ENCODE data around the gene TMEM252.

TMEM252 gene

DNA sequence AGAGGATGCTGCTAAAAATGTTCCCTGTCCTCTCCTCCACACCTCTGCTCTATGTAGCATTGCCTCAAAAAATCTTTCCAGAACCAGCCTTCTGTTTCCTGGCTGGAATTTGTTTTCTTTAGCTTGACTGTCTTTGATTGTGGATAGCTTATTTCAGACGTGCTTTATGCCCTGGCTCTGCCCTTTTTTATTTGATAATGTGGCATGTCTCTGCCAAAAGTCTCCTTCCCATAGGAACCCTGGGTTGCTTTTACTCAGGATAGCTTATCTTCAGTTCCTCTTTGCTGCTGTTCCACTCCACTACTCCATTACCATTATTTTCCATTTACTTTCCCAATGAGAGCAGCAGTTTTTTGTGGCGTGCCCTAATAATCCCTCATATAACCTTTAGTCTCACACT, 885 bp upstream of the TMEM252 start:
- DNase-seq: no peak

DNA sequence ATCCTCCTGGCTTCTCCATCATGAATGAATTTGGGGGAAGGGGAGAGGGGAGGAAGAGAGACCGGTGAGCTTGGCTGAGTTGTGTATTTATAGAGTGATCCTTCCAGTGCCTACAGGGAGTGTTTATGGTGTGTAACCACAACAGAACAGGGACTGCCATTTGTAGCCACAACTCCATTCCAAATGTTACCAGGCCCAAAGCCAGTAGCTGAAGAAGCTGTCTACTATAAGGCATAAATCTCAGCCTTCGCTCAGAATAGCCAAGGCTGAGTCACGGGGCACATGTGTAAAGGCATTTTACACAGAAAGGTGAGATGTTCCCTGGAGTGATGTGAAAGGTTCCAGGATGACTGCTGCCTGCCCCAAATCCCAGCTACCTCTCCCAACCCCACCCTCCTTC, 2.5 kb downstream of the TMEM252 start:
- no peak for DNase-seq

DNA sequence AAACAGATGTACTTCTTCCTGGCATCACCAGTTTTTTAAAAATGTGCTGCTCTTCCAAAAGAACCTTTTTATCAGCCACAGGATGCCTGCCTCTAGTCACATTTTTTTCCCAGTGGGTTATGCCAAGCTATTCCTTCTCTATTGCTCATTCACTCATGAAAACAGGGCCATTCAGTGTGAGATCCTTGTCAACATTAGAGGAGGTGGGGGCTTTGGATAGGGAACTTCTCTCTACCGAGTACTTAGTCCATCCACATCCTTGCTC, 3.1 kb downstream of the TMEM252 start:
- DNase-seq: peak; percentile 30

DNA sequence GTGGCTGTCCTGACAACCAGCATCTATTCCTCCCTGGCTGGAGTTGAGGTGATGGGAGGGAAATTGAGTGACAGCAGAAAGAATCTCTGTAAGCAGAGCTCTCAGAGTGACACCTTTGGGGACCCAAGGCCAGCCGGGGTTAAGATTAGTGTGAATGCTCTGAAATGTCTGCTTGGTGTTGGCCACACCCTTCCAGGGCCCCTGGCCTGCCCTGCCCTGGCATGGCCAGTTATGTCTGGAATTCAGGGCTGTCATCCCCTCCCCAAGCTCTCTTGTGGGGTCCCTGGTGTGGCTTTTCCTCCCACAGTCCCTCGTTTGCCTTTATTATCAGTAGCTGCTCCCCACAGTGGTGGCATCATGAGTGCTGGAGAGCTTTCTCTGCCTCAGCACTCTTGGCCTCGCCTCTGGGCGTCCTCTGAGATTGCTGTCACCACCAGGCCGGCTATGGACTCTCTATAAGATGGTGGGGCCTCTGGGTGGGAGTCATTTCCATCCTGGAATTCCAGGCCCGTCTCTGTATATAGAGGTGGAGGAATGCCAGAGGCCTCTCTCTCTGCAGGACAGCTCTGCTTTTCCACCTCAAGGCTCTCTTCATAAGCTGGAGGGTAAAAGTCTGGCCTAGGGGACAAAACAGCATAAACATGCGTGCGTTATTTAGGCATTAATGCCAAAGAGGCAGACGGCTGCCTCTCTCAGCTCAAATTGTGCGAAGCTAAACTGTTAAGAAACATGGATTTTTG, 3.6 kb downstream of the TMEM252 start:
- DNase-seq: peak; percentile 32

DNA sequence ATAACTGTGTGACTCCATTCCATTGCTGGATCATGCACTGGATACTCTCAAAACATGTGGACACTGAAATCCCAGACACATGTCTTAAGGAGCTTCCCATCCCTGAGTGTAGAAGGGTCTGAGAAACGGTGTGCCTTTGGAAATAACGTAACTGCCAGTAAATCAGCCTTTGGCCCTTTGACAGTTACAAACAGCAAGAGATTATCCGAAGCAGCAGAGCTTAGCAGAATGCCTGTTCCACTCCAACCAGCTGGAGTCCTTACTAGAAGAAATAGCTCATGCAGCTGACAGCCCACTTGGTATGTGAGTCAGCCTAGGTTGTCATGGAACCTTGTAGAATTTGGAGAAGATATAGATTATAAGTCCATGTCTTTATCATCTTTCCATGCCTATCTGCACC, 7.0 kb downstream of the TMEM252 start:
- peak; percentile 27 for DNase-seq

DNA sequence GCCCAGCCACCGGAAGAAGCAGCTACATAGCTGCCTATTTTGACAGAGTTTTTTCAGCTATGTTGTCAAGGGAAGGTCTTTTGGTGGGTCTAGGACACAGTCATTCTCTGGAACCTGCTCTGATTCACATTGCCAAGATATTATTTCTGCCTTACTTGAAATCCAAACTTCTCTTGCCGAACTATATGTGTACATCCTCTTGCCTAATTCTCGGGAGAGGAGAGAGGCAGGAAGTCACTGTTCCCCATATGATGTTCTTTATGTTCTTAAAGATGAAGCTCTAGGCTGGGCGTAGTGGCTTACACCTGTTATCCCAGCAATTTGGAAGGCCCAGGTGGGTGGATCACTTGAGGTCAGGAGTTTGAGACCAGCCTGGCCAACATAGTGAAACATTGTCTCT, 8.6 kb downstream of the TMEM252 start:
- DNase-seq: no peak

DNA sequence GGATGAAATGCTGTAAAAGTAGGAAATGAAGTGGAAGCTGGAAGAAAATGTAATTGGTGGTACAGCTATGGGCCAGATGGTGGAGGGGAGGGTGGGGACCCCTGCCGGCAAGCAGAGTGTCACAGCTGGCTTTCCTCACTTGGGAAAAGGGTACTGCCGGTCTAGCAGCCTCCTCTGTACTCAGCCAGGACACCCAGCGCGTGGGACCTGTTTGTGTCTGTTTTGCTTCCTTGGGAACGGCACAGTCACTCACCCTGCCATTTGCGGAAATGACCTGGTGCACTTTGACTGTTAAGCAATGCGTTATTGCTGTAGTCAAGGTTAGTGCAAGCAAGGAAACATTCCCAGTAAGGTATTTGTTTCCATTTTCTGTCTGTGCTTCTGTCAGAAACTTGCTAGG, 10.1 kb downstream of the TMEM252 start:
- DNase-seq: peak; percentile 45

DNA sequence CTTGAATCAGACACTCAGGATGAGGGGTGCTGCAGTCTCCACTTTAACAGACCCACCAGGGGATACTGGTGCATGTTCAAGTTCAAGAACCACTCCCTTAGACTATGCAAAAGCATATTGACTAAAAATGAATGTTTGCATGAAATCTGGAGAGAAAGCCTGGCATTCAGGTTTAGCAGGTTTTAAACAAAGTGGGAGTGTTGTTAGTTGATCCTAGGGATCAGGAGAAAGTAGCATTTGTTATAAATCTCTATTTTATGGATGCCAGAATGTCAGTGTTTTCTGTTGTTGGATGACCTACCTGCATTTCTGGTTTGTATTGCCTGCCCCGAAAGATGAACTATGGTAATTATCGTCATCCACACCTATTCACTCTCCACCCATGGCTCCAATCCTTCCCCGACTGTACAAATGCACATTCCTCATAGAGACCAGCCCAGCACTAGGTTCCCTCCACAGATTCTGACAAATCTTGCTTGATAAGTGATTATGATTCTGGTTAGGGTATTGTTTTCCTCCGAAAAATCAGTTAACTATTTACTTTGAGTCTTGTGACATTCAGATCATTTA, 17.2 kb downstream of the TMEM252 start:
- DNase-seq: no peak

DNA sequence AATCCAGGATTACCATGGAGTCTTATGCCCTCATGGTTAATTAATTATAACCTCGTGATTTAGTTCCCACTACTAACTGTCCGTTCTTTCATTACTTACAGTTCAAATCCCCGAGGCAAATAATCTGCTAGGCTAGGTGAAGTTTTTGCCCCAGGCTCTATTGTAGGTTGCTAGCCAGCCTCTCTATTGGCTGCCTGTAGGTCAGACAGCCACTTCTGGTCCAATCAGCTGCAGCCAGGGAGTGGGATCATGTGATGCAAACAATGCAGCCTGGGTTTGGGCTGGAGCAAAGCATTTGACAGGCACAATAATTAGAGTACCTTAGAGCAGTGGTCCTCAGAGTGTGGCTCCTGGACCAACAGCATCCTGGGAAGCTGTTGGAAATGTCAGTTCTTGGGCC, 17.7 kb downstream of the TMEM252 start:
- no peak for DNase-seq

DNA sequence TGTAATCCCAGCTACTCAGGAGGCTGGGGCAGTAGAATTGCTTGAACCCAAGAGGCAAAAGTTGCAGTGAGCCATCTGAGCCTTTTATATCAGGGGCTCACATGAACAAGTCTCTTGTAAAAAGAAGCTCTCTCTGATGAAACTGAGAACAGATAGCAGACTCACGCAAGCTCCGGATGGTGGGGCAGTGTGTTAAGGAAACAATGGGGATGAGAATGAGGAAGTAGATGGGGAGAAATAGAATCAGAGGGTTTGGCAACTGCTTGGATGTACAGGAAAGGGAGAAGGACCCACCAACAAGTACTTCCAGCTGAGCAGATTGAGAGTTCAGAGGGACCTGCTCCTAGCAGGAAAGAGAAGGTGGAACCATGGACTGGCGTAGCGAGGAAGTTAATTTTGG, 18.6 kb downstream of the TMEM252 start:
- no peak for DNase-seq

DNA sequence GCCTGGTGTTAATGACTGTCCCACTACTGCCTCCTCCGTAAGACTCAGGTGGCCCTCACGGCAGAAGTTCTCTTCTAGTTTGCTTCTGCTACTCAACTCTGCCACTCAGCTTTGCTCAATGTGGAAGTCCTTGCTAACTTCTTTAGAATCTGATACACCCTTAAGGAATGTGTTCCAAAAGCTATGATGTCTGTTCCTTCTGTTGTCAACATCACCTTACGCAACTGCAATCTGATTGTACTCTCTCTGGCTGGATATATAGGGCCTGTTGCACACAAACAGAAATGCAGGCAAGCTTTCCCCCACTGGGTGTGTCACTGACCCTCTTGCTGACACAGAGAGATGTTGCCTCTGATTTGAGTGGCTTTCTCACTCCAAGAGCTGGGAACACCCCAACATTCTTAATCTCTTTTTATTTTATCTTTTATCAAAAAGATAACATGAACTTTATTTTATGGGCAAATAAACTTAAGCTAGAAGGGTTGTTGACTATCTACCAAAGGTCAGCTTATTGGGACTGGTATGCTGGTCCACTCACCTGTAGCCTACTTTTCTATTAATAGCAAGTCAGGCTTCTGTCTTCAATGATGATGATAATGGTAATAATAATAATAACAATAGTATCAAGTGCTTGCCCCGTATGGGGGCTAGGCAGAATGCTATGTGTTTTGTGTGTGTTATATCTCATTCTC, 25.2 kb downstream of the TMEM252 start:
- no peak for DNase-seq

DNA sequence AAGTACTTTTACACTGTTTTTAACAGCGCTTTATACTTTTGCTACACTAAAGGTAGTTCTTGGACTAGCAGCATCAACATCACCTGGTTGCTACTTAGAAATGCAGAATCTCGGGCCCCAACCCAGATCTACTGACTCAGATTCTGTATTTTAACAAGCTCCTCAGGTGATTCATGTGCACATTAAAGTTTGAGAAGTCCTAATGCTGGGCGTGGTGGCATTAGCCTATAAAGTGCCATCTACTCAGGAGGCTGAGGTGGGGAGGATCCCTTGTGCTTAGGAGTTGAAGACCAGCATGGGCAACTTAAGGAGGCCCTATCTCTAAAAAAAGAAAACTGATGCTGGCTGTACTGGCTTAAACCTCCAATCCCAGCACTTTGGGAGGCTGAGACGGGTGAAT, 26.7 kb downstream of the TMEM252 start:
- DNase-seq: no peak

DNA sequence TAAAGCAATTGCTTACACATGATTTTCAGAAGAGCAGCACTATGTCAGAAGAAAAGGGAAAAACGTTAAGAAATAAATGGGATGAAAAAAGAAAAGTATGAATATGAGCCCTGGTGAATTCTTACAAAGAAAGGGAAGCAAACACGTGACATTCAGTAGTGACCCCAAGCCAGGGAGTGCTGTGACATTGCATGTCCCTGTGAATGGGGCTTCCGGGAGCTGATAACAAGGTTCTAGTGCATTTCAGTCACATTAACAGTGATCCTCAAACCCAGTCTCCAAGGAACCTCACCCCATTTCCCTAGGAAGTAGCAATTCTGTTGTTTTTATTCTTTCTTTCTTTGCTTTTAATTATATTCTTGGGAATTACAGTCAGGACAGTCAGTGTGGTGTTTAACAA, 27.3 kb downstream of the TMEM252 start:
- no peak for DNase-seq

DNA sequence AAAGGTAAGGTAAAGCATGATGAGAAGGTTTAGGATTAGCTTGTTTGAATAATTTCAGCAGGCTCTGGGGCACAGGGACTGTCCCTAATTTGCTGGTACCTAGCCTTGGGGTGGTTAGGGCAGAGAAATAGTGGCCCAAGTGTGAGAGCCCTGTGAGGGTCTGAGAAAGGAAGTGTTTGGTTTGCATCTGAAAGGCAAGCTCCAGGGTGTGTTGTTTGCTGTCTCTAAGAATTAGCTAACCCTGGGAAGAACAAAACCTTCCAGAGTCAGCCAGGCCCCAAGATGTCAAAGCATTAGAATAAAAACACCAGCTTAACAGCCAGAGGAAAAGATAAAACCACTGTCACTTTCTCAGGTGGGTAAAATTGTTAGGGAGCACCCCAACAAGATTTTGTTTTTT, 31.0 kb downstream of the TMEM252 start:
- no peak for DNase-seq

DNA sequence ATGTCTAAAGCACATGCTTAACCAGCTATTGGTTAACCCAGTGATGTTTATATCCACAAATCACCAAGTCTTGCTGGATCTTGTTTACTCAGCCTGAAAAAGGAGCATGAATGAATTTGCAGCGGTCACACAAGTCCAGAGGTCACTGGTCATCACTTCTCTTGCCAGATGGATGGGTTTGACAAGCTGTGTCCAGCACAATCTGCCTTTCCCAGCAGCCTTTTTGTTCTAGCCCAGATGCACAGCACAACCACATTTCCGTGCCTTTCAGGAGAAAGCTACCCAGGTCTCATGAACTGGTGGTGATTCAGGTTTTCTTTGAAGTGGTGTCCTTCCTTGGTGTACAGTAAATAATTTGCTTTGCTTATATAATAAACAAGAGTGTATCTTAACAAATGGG, 32.1 kb downstream of the TMEM252 start:
- DNase-seq: peak; percentile 75

DNA sequence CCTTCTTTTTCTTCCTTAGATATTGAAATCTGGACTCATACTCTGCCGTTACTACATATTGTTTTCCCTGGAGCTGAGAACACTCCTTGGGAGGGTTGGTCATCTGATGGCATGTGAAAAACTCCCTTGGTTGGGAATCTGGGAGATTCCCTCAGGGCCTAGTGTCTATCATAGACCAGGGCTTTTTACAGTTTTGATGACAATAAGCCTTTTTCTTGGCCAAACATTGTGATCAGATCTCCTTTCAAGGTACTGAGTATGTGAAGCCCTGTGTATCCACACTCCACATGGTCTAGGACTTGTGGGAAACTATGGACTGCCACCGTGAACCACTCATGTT, 32.9 kb downstream of the TMEM252 start:
- DNase-seq: no peak

DNA sequence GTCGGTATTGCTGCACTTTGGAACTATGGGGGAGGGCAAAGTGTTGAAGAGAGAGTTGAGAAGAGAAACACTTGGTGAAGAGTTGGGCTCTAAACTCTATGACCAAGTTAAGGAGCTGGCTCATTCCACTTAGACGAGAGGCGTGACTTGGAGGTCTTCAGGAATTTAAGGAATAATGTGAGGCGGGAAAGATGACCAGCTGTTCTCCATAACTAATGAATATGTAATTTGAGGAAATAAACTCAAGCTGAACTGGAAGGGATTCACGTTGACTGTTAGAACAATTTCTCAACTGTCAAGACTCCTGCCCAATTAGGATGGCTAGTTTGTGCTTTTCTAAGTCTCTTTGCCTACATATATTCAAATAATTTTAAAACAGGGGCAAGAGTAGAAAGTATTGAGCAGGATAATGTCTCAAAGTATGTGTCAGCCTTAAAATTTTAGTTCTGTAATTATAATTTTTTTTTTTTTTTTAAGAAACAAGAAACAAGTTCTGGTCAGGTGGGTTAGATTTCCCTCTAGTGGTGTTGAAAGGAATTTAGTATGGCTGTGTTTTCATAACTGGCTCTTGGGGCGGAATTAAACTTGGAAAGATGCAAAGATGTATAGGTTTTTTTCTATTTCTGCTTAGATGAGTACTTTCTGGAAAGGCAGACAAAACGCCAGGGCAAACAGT, 33.4 kb downstream of the TMEM252 start:
- DNase-seq: peak; percentile 62

DNA sequence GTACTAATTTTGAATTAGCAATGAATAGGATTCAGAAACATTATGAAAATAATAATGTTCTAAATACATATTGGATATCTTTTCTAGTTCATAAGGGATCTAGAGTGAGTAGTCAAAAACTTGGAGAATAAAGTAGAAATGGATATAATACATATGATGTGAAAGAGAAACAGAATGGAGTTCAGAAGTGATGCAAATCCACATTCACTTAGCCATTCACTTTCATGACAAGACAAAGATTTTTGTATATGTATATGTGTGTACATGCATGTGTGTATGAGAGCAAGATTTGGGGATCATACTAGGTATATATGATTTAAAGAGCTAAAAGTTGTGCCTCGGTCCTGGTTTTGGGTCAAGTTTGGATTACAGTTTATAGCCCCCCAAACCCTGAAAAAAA, 34.1 kb downstream of the TMEM252 start:
- DNase-seq: no peak

DNA sequence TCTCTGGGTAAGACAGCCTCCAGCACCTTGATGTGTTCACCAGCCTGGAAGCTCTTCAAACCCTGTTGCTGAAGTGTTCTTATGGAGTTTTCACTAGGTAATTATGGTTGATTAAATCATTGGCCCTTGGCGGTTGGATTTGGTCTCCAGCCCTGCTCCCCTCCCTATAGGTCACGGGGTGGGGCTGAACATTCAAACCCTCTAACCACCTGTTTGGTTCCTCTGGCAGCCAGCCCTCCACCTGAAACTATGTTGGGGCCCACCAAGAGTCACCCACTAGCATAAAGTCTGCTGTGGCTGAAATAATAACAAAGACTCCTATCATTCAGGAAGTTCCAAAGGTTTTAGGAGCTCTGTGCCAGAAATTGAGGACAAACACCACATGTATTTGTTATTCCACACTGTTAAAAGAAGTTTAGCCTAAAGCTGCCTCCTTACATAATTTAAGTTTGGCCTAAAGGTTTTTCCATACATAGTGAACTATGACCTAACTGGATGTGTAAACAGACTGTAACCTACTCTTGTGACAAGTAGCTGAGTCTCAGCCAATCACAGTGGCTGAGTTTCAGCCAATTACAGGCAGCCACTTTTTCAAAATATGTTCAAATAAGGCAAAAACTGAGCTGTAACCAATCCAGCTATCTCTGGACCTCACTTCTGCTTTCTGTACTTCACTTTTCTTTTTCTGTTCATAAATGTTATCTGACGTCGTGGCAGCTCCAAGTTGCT, 34.8 kb downstream of the TMEM252 start:
- no peak for DNase-seq

DNA sequence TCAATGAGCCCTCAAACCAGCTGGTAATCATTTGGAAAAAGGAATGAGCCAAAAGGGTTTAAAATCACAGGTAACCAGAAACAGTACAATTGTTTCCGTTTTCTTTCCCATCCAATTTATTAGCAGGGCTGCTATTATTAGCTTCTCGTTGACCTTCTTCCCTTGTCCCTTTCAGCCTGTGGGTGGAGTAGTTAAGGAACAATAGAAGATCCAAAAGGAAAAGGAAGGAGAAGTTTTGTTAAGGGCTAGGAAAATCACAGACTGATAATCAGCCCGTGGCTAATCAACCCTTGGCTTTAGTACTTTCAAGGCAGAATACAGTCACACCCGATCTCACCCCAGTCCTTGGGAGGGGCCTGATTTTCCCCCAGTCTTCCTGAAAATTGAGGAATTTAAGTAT, 38.4 kb downstream of the TMEM252 start:
- DNase-seq: no peak

DNA sequence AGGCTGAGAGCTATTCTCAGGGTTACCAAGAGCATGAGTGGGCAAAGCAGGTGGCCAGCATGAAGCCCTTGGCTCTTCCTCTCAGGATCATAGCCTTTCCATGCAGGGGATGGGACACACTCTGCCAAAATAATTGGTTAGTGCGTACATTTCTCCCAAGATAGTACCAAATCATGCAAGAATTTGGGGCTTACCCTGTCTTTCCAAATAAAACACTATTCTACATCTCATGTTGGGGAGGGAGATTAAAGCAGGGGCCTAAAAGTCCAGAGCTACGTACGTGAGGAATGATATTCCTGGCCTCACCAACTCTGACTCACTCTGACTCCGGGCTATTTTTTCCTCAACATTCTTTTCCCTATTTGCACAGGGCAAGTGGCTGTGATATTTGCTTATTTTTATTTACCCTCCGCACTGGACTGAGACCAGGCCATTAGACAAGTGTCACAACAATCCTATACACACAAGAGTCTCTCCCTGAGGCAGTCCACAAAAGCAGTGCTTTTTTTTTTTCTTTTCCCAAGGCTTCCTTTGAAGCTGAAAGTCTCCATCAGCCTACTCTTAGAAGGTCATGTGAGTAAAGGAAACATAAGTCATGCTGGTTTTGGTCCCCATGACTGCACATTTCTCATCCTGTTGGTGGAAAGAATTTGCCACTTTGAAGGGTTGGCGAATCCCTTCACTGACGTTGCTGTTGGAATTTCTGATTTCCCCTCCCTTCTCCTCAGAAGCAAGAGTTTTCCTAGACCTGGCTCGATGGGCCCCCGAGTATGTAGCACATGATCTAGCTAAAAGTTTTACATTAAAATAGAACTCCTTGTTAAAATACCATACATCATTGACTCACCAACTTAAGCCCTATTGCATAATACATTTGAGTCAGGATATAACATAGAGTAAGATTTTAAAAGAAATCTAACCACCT, 40.0 kb downstream of the TMEM252 start:
- no peak for DNase-seq

DNA sequence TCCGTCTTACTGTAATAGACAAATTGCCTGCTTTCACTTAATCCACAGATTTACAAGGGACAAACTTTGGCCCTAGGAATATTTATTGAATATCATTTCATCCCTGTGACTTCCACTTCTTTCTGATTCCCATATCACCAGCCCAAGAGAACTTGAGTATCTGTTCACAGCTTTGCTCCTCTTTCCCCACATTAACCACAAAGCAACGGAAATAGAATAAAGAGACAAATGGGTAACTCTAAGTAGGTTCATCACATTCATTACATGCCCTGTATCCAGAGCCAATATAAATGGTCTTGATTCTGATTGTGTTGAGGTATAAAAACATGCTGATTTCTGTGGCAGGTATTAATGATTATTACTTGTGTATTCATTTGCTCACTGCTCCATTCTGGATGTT, 41.9 kb downstream of the TMEM252 start:
- no peak for DNase-seq

DNA sequence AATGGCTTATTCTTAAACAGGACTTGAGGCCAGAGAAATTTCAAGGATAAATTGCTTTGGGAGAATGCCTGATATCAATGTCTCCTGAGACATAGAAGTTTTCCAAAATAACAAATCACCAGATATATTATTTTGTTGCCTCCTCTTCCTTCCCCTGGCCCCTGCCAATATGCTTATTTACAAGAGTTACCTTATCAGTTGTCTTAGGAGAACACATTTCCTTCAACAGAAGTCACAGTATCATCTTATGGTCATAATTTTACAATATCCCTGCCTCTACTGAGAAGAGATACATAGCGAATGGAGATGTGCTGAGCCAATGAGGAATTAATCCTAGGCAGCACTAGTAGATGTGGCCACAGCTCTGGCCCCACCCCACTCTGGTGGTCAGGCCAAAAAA, 43.1 kb downstream of the TMEM252 start:
- no peak for DNase-seq

All from eye (tissue), 1 donor.